Measurements from ENCODE around the gene PTAR1. TPM values are rescaled to one million over a fixed set of nuclear protein-coding genes. Genes with fewer than 3 reads are reported as not detected.
"Not testable (repeated sequence)": the region's sequence is repeated elsewhere in the genome, so short reads cannot be mapped to it uniquely, and the experiment has no call there.

The PTAR1 gene
- total RNA-seq, 1 experiment from 2014 or later, result 61.5 TPM

DNA sequence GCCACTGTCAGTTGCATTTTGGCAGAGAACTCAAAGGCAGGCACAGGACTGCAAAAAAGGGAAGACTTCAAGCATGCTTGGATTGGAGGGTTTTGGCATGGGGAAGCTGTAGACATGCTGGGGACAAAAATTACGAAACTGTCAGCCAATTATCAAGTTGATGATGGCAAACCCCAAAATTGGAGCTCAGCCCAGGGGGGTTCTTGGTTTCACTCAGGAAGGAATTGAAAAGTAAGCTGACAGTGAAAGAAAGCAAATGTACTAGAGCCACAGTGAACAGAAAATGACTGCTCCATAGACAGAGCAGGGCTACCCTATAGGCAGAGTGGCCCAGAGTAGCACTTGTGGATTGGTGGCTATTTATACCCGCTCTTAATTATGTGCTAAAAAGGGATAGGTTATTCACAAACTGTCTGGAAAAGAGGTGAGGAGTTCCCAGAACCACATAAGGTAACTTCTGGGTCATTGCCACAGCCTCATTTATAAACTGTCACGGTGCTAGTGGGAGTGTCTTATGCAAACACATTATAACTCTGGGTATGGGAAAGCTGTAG lies 46.2 kb upstream of the PTAR1 start:
- CTCF ChIA-PET, result no interaction called here
- no TSS peak for BruUV-seq (replicated peaks)

DNA sequence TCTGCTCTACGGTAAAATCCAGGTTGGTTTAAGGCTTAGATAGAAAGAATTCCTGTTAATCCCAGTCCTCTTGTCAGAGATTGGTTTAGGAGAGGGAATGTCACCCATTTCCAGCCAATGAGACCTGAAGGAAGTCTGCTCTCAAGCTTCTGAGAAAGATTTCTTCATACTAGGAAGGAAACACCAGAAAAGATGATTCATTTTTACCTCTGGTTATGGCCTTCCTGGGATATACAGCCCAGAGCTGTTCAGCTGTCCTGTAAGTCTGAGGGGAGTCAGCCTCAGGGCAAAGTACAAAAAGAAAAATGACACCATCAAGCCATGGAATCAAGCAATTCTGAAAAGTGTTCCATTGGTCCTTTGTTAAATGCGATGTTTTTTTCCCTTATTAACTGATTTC lies 42.2 kb upstream of the PTAR1 start:
- ChIA-PET CTCF (interaction anchor here (1.5 kb wide), 1 partner anchor 129 kb away, joined by 3 read pairs; no protein-coding TSS in a partner anchor), POLR2A (ENCODE audit: low non-redundant PET) (no interaction called here)
- Histone ChIP-seq H3K27ac (ENCODE audit: low read depth, low read length, poor library complexity, severe bottlenecking) (no peak overlapping the region), H3K27me3 (replicated peaks; ENCODE audit: insufficient read depth, low read depth, low read length, poor library complexity) (no peaks in the 10 kb centered on the region), H3K4me1 (ENCODE audit: insufficient read depth, low read length, poor library complexity, severe bottlenecking) (peaks cover 6% of the 10 kb centered on the region), H3K9me3 (ENCODE audit: low read depth, low read length, poor library complexity, severe bottlenecking) (no peaks in the 10 kb centered on the region), H3K36me3 (ENCODE audit: insufficient read depth, low read length, poor library complexity, severe bottlenecking) (no peaks in the 10 kb centered on the region), H3K4me3 (ENCODE audit: low read depth, low read length, poor library complexity, severe bottlenecking) (no peak overlapping the region)
- no peak for DNase-seq (ENCODE audit: low spot score)
- intact Hi-C loops (cut with micrococcal nuclease; ENCODE audit: unreplicated experiment), result no loop called here
- BruUV-seq (replicated peaks), result no TSS peak
- no peak for TF ChIP-seq EZH2 (IDR thresholded peaks at IDR 0.05; ENCODE audit: borderline replicate concordance, low read depth, low read length, poor library complexity, severe bottlenecking)
- TF ChIP-seq, protein P1, sequence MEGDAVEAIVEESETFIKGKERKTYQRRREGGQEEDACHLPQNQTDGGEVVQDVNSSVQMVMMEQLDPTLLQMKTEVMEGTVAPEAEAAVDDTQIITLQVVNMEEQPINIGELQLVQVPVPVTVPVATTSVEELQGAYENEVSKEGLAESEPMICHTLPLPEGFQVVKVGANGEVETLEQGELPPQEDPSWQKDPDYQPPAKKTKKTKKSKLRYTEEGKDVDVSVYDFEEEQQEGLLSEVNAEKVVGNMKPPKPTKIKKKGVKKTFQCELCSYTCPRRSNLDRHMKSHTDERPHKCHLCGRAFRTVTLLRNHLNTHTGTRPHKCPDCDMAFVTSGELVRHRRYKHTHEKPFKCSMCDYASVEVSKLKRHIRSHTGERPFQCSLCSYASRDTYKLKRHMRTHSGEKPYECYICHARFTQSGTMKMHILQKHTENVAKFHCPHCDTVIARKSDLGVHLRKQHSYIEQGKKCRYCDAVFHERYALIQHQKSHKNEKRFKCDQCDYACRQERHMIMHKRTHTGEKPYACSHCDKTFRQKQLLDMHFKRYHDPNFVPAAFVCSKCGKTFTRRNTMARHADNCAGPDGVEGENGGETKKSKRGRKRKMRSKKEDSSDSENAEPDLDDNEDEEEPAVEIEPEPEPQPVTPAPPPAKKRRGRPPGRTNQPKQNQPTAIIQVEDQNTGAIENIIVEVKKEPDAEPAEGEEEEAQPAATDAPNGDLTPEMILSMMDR (conservative IDR thresholded peaks at IDR 0.05; ENCODE audit: low read depth, low read length), result no peak

More for the DNA sequence above, 46.2 kb upstream of the PTAR1 start:
- no peak overlapping the region for H3K27ac ChIP-seq (ENCODE audit: low read depth, low read length, poor library complexity, severe bottlenecking)
- H3K9me3 ChIP-seq (ENCODE audit: low read depth, low read length, poor library complexity, severe bottlenecking), result no peaks in the 10 kb centered on the region
- H3K27me3 ChIP-seq (replicated peaks; ENCODE audit: insufficient read depth, low read depth, low read length, poor library complexity), result no peaks in the 10 kb centered on the region
- no peaks in the 10 kb centered on the region for H3K36me3 ChIP-seq (ENCODE audit: insufficient read depth, low read length, poor library complexity, severe bottlenecking)
- H3K4me3 ChIP-seq (ENCODE audit: low read depth, low read length, poor library complexity, severe bottlenecking), result no peak overlapping the region
- POLR2A ChIA-PET (ENCODE audit: low non-redundant PET), result no interaction called here
- TF ChIP-seq, protein P1 (conservative IDR thresholded peaks at IDR 0.05; ENCODE audit: low read depth, low read length), result no peak
- TF ChIP-seq EZH2 (IDR thresholded peaks at IDR 0.05; ENCODE audit: borderline replicate concordance, low read depth, low read length, poor library complexity, severe bottlenecking), result no peak
- intact Hi-C loops (cut with micrococcal nuclease; ENCODE audit: unreplicated experiment), result loop anchor here (5.0 kb wide), 1 partner anchor 134 kb away; the partner anchor contains the start of gene APBA1
- H3K4me1 ChIP-seq (ENCODE audit: insufficient read depth, low read length, poor library complexity, severe bottlenecking), result peaks cover 12% of the 10 kb centered on the region
- DNase-seq (ENCODE audit: low spot score), result no peak

DNA sequence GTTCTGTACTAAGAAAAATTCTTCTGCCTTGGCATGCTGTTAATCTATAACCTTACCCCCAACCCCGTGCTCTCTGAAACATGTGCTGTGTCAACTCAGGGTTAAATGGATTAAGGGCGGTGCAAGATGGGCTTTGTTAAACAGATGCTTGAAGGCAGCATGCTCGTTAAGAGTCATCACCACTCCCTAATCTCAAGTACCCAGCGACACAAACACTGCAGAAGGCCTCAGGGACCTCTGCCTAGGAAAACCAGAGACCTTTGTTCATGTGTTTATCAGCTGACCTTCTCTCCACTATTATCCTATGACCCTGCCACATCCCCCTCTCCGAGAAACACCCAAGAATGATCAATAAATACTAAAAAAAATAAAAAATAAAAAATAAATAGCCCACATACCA lies 40.2 kb upstream of the PTAR1 start:
- H3K27me3 ChIP-seq (replicated peaks; ENCODE audit: insufficient read depth, low read depth, low read length, poor library complexity); H3K36me3 ChIP-seq (ENCODE audit: insufficient read depth, low read length, poor library complexity, severe bottlenecking); BruUV-seq (replicated peaks); H3K4me3 ChIP-seq (ENCODE audit: low read depth, low read length, poor library complexity, severe bottlenecking); H3K27ac ChIP-seq (ENCODE audit: low read depth, low read length, poor library complexity, severe bottlenecking); CTCF ChIA-PET; POLR2A ChIA-PET (ENCODE audit: low non-redundant PET); DNase-seq (ENCODE audit: low spot score); intact Hi-C loops (cut with micrococcal nuclease; ENCODE audit: unreplicated experiment); H3K4me1 ChIP-seq (ENCODE audit: insufficient read depth, low read length, poor library complexity, severe bottlenecking); H3K9me3 ChIP-seq (ENCODE audit: low read depth, low read length, poor library complexity, severe bottlenecking): not testable (repeated sequence)

DNA sequence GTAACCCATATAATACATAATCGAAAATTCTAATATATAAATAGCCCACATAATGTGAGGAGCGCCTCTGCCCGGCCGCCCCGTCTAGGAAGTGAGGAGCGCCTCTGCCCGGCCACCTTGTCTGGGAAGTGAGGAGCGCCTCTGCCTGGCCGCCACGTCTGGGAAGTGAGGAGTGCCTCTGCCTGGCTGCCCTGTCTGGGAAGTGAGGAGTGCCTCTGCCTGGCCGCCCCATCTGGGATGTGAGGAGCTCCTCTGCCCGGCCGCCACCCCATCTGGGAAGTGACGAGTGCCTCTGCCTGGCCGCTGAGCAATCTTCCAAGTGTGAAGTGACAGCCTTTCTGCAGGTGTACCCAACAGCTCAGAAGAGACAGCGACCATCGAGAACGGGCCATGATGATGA lies 39.7 kb upstream of the PTAR1 start:
- BruUV-seq (replicated peaks); H3K27ac ChIP-seq (ENCODE audit: low read depth, low read length, poor library complexity, severe bottlenecking); H3K4me1 ChIP-seq (ENCODE audit: insufficient read depth, low read length, poor library complexity, severe bottlenecking); POLR2A ChIA-PET (ENCODE audit: low non-redundant PET); CTCF ChIA-PET; H3K36me3 ChIP-seq (ENCODE audit: insufficient read depth, low read length, poor library complexity, severe bottlenecking); H3K4me3 ChIP-seq (ENCODE audit: low read depth, low read length, poor library complexity, severe bottlenecking); H3K9me3 ChIP-seq (ENCODE audit: low read depth, low read length, poor library complexity, severe bottlenecking); DNase-seq (ENCODE audit: low spot score); intact Hi-C loops (cut with micrococcal nuclease; ENCODE audit: unreplicated experiment); H3K27me3 ChIP-seq (replicated peaks; ENCODE audit: insufficient read depth, low read depth, low read length, poor library complexity): not testable (repeated sequence)
